NOMO-1 treated with DMSO at 0.1 percent for 48 hours (cell line): ENCODE measurements around the gene BMP2K.
A peak's percentile ranks its signal among the peaks of the same experiment; 100 is the strongest.
"Not testable (repeated sequence)": the region's sequence is repeated elsewhere in the genome, so short reads cannot be mapped to it uniquely, and the experiment has no call there.

Source experiments
- DNase-seq: peaks from one replicate; lab custom pipeline; 2025; ENCODE audit not compliant: unreplicated experiment; lab: John Stamatoyannopoulos, UW

Gene BMP2K

GRCh38 chr4:78846258-78846657 lies 70.1 kb downstream of the BMP2K start:
- DNase-seq = no peak

- DNase-seq = no peak
Observed at GRCh38 chr4:78862314-78862737, 86.2 kb downstream of the BMP2K start.

GRCh38 chr4:78863254-78863869 lies 87.2 kb downstream of the BMP2K start:
- no peak for DNase-seq

- no peak for DNase-seq
Observed at GRCh38 chr4:78863991-78864390, 87.8 kb downstream of the BMP2K start.

GRCh38 chr4:78864405-78865024 lies 88.4 kb downstream of the BMP2K start:
- peak; percentile 77 for DNase-seq

- DNase-seq = no peak
Observed at GRCh38 chr4:78865451-78865850, 89.3 kb downstream of the BMP2K start.

GRCh38 chr4:78868712-78869111 lies 92.6 kb downstream of the BMP2K start:
- DNase-seq = not testable (repeated sequence)

GRCh38 chr4:78870056-78870455 lies 93.9 kb downstream of the BMP2K start:
- DNase-seq = no peak

GRCh38 chr4:78876568-78877320 lies 100.6 kb downstream of the BMP2K start:
- DNase-seq = peak; percentile 83

- no peak for DNase-seq
Observed at GRCh38 chr4:78878031-78878430, 101.9 kb downstream of the BMP2K start.

- DNase-seq = peak; percentile 80
Observed at GRCh38 chr4:78880874-78881492, 104.8 kb downstream of the BMP2K start.

- no peak for DNase-seq
Observed at GRCh38 chr4:78885598-78885997, 109.4 kb downstream of the BMP2K start.

- no peak for DNase-seq
Observed at GRCh38 chr4:78889955-78890354, 113.8 kb downstream of the BMP2K start.

- no peak for DNase-seq
Observed at GRCh38 chr4:78899302-78899701, 123.2 kb downstream of the BMP2K start.

- DNase-seq = no peak
Observed at GRCh38 chr4:78901882-78902281, 125.7 kb downstream of the BMP2K start.

- DNase-seq = no peak
Observed at GRCh38 chr4:78902298-78902697, 126.1 kb downstream of the BMP2K start.

- DNase-seq = no peak
Observed at GRCh38 chr4:78904143-78904542, 128.0 kb downstream of the BMP2K start.

GRCh38 chr4:78907638-78908037 lies 131.5 kb downstream of the BMP2K start:
- no peak for DNase-seq

GRCh38 chr4:78908974-78909373 lies 132.8 kb downstream of the BMP2K start:
- not testable (repeated sequence) for DNase-seq

- no peak for DNase-seq
Observed at GRCh38 chr4:78910612-78911011, 134.5 kb downstream of the BMP2K start.

- DNase-seq = no peak
Observed at GRCh38 chr4:78922207-78922606, 146.1 kb downstream of the BMP2K start.
